Measurements from ENCODE around the gene ACOX3.
"Not testable (repeated sequence)": the region's sequence is repeated elsewhere in the genome, so short reads cannot be mapped to it uniquely, and the experiment has no call there.

ACOX3 gene

DNA sequence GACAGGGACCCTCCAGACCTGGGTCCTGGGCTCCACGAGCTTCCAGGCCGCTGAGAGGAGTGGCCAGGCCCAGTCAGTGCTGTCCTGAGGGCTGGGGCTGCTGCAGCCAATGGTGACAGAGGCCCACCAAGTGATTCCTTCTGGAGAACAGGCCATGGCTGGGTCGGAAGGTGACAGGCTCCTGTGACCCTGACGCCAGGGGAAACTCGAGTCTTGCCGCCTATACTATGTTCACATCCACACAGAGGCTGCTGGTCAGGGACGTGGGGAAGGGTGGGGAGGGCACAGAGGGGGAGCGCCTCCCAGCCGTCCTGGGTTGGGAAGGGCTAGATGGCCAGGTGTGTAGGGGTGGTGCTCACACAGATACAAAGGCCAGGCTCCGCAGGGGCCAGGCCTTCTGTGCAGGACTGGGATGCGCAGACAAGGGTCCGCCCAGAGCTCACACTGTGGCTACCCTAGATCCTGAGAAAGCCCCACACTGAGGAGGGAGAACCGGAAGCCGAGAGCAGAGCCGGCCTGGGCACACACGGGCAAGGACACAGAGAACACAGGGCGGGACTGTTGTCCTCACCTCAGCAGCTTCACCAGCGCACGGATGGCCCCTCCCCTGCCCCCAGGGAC is 89.6 kb downstream of the ACOX3 start:
- DNase-seq (ENCODE audit: low spot score) = no peak

DNA sequence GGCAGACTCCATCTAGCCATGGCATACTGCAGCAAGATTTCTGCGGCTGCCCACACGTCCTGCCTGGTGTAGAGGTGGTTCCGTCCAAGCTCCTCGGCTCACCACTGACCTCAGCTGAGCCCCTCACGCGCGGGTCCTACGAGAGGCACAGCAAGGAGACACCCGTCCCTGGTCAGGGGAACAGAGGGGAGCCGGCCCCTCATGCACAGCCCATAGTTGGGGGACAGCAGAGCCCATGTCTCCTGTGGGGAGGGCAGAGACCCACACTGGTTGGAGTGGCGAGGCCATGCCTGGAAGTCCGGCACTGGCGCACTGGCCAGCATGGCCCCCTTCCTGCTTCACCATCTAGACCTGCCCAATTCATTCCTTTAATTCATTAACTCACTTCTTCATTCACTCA is 90.2 kb downstream of the ACOX3 start:
- no peak for DNase-seq (ENCODE audit: low spot score)

DNA sequence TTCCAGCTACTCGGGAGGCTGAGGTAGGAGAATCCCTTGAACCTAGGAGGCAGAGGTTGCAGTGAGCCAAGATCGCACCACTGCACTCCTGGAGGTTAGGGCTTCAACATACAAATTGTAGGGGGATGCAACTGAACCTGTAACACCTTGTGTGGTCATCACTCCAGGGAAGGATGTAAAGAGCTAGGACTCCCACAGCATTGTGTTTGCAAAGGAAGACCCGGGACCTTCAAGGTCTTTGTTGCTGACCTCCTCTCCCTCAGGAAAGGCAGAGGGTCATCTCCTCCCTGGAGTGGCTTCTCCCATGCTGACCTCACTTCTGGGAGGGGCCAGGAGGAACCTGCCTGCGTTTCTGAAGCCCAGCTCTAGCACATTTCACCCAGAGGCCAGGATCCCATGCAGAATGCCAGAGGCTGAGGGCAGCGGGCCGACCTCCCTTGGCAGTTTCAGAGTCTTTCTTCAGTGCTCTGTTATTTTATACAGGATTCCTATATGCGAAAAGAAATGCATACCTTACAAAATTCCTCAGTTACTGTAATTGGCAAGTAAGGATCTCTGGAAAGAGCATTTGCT is 90.8 kb downstream of the ACOX3 start:
- DNase-seq (ENCODE audit: low spot score) = no peak

DNA sequence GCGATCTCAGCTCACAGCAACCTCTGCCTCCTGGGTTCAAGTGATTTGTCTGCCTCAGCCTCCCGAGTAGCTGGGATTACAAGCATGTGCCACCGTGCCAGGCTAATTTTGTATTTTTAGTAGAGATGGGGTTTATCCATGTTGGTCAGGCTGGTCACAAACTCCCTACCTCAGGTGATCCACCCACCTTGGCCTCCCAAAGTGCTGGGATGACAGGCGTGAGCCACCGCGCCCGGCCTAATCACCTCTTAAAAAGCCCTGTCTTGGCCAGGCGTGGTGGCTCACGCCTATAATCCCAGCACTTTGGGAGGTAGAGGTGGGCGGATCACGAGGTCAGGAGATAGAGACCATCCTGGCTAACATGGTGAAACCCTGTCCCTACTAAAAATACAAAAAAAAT is 91.3 kb downstream of the ACOX3 start:
- not testable (repeated sequence) for DNase-seq (ENCODE audit: low spot score)

DNA sequence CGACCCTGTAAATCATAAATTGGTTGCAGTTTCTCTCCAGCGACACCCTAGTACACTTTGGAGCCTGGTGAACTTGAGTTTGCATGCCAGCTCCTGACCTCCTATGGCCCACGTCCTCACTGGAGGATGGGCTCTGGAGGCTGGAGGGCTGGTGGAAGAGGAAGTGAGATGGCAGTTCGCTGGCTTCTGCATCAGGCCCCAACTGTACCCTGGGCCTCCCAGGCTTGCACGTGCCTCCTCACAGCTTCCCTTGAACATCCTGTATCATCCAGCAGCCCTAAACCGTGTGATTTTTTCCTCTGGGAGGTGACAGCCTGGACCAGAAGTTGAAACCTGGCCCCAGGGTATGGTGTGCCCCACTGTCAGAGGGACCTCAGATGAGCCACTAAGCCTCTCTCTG is 92.5 kb downstream of the ACOX3 start:
- DNase-seq (ENCODE audit: low spot score) = no peak

DNA sequence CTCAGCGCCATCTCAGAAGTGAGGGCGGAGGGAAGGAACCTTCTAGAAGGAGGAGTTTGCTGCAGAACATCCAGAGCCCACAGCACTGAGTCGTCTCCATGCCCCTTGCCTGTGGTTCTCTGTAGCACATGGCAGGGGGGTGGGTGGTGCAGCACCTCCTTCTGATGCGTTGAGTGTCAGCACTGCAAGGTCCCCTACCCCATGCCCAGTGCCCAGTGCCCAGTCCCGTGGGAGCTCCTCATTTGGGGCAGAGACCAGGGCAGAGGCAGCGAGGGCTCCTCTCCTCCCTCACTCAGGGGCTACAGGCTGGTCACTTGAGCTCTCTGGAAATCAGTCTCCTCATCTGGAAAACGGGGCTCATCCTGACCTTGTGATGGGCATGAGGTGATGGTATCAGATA is 92.9 kb downstream of the ACOX3 start:
- DNase-seq (ENCODE audit: low spot score) = no peak

DNA sequence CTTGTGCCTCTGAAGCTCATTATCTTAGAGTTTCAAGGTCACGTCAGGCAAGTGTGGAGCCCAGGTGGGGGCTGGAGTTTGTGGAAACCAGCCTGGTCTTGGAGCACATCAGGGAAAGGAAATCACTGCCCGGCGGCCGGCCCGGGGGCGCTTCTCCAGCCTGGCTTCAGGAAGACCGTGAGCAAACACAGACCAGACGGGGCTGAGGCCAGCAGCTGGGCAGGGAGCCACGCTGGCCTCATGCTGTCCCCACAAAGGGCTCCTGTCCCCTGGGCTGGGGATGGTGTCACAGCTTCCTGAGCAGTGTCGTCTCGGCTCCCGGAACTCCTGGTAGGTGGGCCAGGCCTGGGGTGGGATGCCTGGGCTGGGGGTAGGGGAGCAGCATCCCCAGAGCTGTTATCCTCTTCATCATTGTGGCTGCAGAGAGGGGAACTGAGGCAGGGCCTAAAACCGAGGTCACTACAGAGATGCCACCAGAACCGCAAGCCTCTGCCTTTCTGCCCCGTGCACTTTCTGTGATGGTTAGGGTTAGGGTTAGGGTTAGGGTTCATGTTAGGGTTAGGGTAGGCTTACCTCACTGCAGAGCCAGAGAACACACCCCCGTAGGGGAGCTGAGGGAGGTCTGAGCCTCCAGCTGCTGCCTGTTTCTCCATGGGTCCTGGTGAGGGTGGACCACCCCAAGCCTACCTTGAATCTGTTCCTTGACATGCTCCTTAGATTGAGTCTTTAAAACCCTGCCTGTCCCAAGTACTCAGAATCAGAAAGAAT is 93.5 kb downstream of the ACOX3 start:
- DNase-seq (ENCODE audit: low spot score) = no peak

DNA sequence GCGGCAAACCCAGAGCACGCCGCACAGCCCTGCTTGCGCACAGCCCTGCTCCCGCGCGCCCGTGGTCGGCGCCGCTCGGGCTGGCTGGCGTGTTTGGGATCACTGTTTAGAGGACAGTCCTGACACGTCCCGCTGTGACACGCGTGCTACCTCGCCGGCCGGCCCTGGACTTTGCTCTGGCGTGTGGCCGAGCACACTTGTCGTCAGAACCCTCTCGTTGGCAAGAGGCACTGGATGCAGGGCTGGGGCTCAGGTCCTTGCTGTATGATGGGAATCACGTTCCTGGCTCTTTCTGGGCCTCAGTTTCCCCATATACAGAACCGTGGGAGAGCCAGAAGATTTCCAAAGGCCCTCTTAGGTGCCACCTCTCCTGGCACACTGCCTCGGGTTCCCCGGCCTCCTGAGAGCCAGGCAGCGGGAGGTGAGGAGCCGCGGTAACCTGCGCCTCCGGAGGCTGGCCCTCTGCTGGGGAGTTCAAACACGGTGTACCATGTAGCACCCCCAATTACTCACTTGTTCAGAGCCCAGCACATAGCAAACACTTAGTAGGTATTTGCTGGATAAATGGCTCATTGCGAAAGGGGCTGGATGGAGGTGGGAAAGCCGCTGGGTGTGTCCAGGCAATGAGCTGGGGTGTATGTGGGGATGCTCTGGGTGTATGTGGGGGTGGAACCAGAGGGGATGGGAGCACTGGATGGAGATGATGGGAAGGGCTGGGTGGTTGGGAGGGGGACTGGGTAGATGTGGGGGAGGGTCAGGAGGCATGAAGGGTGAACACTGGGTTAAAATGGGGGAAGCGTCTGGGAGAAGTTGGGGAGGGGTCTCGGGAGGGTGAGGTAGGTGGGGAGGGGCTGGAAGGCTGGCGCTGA is 94.3 kb downstream of the ACOX3 start:
- no peak for DNase-seq (ENCODE audit: low spot score)

DNA sequence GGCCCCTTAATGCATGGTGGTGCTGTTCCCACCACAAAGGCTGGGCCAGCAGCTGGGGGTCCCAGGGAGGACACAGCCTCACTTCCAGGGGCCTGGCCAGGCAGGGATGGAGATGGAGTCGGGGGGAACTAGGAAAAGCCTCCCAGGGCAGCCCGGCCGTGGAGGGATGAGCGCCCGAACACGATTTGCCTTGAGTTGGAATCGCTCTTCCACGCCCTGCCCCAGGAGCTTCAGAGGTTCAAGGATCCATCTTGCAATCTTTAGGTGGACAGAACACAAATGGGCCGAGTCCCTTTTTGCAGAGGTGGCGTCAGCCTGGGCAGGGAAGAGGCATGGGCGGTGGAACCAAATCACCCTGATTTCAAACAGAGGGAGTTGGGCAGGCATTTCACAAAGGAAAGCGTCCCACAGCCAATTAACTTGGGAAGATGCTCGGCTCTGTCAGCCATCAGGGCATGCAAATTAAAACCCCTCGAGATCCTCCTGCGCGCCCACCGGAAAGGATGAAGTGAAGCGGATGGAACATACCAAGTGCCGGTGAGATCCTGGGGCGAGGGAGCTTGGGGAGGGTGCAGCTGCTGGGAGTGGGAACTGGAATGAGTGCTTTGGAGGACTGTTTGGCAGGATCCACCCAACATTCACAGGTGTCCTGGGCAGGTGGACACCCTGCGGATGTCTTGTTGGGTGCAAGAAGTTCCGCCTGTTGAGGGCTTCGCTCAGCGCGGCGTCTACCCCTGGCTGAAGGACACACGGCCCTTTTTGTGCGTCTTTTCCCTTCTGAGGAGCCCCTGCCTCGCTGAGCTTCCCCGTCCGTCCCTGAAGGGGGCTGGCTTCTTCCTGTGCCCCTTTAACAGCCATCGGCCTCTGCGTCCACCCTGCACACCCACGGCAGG is 95.2 kb downstream of the ACOX3 start:
- DNase-seq (ENCODE audit: low spot score) = no peak

DNA sequence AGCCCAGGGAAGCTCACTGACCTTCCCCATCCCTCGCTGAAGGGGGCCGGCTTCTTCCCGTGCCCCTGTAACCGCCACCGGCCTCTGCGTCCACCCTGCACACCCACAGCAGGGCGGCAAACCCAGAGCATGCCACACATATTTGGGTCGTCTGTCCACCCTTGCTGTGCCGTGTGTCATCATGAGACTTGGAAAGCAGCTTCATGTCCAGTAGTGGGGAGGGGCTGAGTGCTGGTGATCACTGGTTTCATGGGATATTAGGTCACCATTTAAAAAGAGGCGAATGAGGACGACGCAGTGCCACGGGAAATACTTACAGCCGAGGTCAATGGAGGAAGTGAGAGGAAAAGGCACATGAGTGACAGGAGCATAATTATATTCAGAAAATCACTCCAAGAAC is 96.1 kb downstream of the ACOX3 start:
- no peak for DNase-seq (ENCODE audit: low spot score)

DNA sequence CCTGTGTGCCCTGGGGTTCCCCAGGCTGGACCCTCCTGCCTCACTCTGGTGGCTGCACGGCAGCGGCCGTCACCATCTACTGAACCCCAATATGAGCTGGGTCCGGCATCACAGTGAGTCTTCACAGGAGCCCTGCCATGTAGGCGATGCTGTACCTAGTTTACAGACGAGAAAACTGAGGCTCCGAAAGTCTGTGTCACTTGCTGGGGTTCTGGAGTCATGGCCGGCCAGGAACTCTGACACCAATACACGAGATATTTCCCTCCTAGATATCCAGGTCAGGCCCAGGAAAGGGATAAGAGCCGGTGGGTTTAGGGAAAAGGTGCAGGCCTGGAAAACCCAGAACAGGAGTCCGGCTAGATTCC is 96.6 kb downstream of the ACOX3 start:
- DNase-seq (ENCODE audit: low spot score) = no peak

DNA sequence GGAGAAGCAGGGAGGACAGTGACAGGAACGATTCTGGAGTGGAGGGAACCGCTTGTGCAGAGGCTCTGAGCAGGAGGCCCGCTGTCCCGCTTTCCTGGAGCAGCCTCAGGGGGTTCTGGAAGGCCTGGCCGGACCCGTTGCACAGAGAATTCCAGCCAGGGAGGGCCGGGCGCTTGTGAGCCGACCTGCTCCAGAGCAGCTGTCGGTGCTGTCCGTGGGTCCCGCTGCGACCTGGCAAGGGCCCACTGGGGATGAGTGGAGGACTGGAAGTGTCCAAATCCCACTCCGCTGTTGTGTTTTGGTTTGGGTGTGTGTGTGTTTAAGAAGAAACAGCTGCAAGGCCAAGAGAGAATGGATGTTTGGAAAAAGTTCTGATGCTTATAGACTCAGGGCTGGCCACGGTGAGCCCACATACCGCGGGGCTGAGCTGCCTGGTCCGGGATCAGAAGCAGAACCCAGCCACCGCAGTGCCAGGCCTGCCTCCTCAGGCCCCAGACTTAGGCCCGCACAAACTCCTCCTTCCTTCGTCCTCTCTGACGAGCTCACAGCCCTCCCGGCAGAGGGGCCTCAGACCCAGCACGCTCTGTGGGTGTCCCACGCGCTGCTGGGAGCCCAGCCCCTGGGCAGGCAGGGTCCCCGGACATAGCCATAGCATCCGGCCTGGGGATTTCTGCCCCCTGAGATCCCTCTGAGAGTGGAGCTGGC is 97.1 kb downstream of the ACOX3 start:
- no peak for DNase-seq (ENCODE audit: low spot score)

DNA sequence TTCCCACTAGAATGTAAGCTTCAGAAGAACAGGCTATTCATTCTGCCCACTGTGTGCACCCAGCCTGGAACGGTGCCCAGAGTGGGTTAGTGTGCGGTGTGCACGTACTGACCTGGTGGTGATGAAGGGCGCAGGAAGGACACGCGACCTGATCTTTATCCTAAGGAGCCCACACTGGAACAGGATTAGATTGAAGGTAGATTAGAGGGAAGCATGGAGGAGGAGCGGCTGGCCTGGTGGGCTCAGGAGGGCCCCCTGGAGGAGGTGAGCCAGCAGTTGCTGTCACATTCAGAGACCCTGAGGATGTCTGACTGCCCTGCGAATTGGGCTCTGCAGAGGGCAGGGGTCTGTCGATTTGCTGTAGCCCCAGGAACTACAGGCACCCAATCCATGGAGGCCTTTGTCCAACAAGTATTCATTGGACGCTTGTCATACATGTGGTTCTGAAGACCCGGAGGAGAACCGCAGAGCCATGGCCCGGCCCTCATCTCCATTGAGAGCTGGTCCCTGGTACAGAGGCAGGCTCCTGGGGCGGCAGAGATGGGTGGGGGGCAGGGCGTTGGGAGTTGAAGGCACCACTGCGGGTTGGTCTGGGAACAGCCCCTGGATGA is 97.8 kb downstream of the ACOX3 start:
- DNase-seq (ENCODE audit: low spot score) = no peak

DNA sequence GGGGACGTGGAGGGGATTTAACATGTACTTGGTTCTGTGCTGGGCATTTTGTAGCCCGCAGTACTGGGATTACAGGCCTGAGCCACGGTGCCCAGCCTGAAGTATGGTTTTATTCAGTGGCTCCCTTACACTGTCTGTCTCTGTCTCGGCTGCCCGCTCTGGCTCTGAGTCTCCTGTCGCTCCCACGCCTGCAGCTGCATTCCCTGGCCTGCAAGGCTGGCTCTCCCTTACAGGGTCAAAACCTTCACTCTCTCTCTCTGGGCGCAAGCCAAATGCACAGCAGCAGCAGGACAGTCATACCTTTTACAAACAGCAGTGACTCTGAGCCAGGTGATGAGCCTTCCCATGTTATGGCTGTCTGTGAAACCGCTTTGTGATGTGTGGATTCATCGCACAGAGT is 98.8 kb downstream of the ACOX3 start:
- no peak for DNase-seq (ENCODE audit: low spot score)

DNA sequence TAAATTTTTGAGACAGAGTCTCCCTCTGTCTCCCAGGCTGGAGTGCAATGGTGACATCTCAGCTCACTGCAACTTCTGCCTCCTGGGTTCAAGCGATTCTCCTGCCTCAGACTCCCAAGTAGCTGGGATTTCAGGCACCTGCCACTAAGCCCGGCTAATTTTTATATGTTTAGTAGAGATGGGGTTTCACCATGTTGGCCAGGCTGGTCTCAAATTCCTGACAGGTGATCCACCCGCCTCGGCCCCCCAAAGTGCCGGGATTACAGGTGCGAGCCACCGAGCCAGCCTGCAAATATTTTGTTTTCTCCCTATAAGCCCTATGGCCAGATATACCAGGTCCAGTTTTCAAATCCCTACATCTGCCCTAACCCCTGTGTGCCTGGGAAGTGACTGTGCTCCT is 99.2 kb downstream of the ACOX3 start:
- DNase-seq (ENCODE audit: low spot score) = not testable (repeated sequence)

DNA sequence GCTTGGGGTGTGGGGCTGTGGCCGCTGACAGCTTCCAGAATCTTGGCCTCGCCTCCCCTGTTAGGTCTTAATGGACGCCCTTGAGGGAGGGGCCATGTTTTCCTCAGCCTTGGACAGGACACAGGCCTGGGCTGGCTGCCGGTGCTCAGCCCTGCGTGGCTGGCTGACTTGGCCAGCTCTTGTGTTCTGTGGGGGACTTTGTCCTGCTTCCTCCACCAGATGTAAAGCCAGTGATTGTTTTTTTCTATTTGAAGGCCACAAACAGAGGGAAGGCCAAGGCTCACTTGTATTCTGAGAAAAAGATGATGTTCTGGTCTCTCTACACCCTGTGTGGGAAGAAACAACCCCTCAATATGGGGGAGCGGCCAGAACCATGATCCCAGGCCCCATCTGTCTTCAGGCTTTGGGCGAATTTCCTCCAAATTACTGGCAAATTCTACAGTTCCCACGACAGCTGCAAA is 99.7 kb downstream of the ACOX3 start:
- peak; percentile 13 for DNase-seq (ENCODE audit: low spot score)

DNA sequence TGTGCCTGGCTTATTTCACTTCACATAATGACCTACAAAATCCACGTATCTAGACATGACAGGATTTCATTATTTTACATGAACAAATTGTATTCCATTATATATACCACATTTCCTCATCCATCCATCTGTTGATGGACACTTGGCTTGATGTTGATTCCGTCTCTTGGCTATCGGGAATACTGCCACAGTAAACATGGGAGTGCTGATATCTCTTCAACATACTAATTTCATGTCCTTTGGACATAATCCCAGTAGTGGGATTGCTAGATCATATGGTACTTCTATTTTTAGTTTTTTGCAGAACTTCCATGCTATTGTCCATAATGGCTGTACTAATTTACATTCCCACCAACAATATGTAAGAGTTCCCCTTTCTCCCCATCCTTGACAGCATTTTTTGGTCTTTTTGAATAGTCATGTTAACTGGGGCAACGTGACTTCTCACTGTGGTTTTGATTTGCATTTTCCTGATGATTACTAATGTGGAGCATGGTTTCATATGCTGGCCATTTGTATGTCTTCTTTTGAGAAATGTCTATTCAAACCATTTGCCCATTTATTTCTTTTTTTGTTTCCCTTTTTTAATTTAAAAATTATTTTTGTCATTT is 102.1 kb downstream of the ACOX3 start:
- DNase-seq (ENCODE audit: low spot score) = no peak

DNA sequence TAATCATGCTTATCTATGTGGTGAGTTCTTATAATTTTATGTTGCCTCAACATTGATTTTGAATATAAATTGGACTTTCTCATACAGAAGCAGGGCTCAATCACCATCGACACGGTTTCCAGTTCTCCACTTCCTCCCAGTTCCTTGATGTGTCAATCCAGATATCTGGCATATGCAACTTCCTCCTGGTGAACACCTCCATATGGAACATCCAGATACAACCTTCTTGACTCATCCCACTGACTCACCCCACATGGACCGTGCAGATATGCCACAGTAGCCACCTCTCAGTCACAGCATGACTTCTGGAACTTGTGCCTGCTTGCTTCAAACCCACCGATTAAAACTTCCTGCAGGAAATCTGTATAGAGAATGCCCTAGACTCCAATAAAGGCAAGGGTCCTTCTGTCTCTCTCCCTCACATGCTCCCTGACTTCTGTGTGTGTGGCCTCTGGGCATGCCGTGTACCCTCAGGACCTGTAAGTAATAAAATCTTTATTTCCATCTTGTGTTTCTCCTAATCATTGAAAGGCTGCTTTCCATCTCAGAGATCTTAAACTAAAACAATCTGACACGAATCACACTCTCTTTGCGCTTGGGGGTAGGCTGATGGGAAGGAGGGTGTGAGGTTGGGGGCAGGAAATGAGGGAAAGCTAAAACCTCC is 104.0 kb downstream of the ACOX3 start:
- no peak for DNase-seq (ENCODE audit: low spot score)

DNA sequence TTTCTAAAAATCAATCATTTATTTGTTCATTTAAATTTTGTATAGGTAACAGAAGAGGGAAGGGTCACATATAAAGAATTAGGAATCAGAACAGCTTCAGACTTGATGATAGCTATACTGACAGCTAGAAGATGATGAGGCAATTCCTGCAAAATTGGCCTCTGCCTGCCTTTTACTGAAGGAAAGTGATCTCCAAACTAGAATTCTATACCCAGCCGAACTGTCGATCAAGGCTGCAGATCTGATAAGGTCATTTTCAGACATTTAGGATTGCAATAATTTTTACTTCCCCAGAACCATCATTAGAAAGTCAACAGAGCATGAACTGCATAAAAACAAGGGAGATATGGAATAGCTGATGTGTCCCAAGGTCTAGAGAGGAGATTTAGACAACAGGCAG is 104.7 kb downstream of the ACOX3 start:
- DNase-seq (ENCODE audit: low spot score) = no peak
